K562 (cell line): Measurements from ENCODE around the gene TMEM154. TPM values are rescaled to one million over a fixed set of nuclear protein-coding genes. Genes with fewer than 3 reads are reported as not detected.

Source experiments
- CSDE1 ChIP-seq, 2 experiments: fragments of 450-650 bp; IDR thresholded peaks; 2 replicates each; pipeline ENCODE4 v1.6.1; 2016; ENCODE audit warnings: mild to moderate bottlenecking in 1 of 2
- HDAC8 ChIP-seq: fragments of 450-650 bp; IDR thresholded peaks from 2 replicates; pipeline ENCODE4 v1.6.1; 2016; ENCODE audit warnings: mild to moderate bottlenecking, missing genetic modification characterization, moderate library complexity, missing compliant biosample characterization
- KHSRP ChIP-seq: fragments of 450-650 bp; IDR thresholded peaks from 2 replicates; pipeline ENCODE4 v1.6.1; 2017
- KLF1 ChIP-seq: fragments of 450-650 bp; IDR thresholded peaks from 2 replicates; pipeline ENCODE4 v1.6.1; 2016; ENCODE audit warnings: missing genetic modification characterization, missing compliant biosample characterization
- MYBL2 ChIP-seq, 2 experiments: fragments of 450-650 bp in 1 of 2; sonication (generic) in 1 of 2; formaldehyde crosslinking in 1 of 2; IDR thresholded peaks; 2 replicates each; pipeline versions ENCODE4 v1.6.1 to v1.8.1; 2017 to 2022; ENCODE audit warnings: borderline replicate concordance in 1 of 2, inconsistent platforms in 1 of 2, low read depth in 1 of 2, mild to moderate bottlenecking in 1 of 2, missing genetic modification reagents in 1 of 2, moderate library complexity in 1 of 2
- MYC ChIP-seq, 2 experiments: fragments of 250-450 bp in 1 of 2; sonication (Bioruptor Pico) in 1 of 2; IDR thresholded peaks; 2 replicates each; pipeline versions ENCODE4 v1.5.1 to v1.6.1; 2012 to 2021; ENCODE audit warnings: low read depth in 2 of 2, borderline replicate concordance in 1 of 2, improper control_type of control experiment in 1 of 2, low read length in 1 of 2, mild to moderate bottlenecking in 1 of 2, moderate library complexity in 1 of 2
- POLR3A ChIP-seq: IDR thresholded peaks from 2 replicates; pipeline ENCODE4 v1.6.1; 2011; ENCODE audit warnings: borderline replicate concordance, mild to moderate bottlenecking, moderate library complexity; ENCODE audit not compliant: insufficient read length, insufficient read depth; ENCODE audit errors: extremely low read depth
- RBM17 ChIP-seq: fragments of 200-400 bp; formaldehyde crosslinking; IDR thresholded peaks from 2 replicates; pipeline ENCODE4 v1.6.1; 2017; ENCODE audit warnings: low read depth, mild to moderate bottlenecking, low read length, borderline replicate concordance
- SMAD4 ChIP-seq: fragments of 250-450 bp; sonication (Bioruptor Pico); conservative IDR thresholded peaks from 2 replicates; pipeline ENCODE4 v1.8.0; 2021; ENCODE audit warnings: inconsistent platforms, mild to moderate bottlenecking, moderate library complexity
- SRF ChIP-seq, 2 experiments: fragments of 250-450, 450-650 bp in 1 of 2; sonication (Bioruptor Pico) in 1 of 2; sonication (generic) in 1 of 2; formaldehyde crosslinking; IDR thresholded peaks; 2 replicates each; pipeline versions ENCODE4 v1.5.0 to v1.5.1; 2020 to 2022; ENCODE audit warnings: mild to moderate bottlenecking in 1 of 2, missing genetic modification reagents in 1 of 2
- TAF1 ChIP-seq: IDR thresholded peaks from 2 replicates; pipeline ENCODE4 v1.6.1; 2011; ENCODE audit warnings: mild to moderate bottlenecking, low read length, moderate library complexity; ENCODE audit not compliant: insufficient read depth, control insufficient read depth, severe bottlenecking; ENCODE audit errors: extremely low read depth
- ZBTB43 ChIP-seq: sonication (generic); formaldehyde crosslinking; IDR thresholded peaks from 2 replicates; pipeline ENCODE4 v1.8.0; 2023; ENCODE audit warnings: mild to moderate bottlenecking, missing genetic modification reagents
- ZNF41 ChIP-seq: fragments of 250-450 bp; sonication (Bioruptor Pico); conservative IDR thresholded peaks from 2 replicates; pipeline ENCODE4 v1.4.0; 2020; ENCODE audit warnings: mild to moderate bottlenecking
- ZNF584 ChIP-seq: fragments of 200-800 bp; sonication (Bioruptor generic); IDR thresholded peaks from 2 replicates; pipeline ENCODE4 v1.6.1; 2016; ENCODE audit warnings: low read depth, mild to moderate bottlenecking, missing genetic modification characterization, missing compliant biosample characterization
- ZNF589 ChIP-seq: fragments of 200-800 bp; sonication (Bioruptor generic); IDR thresholded peaks from 2 replicates; pipeline ENCODE4 v1.6.1; 2016; ENCODE audit warnings: low read depth, missing genetic modification characterization, missing compliant biosample characterization
- polyA plus RNA-seq, 8 experiments: library from polyadenylated mRNA; depleted of rRNA in 4 of 8; stranded (reverse) in 5 of 8; unstranded in 3 of 8; fragments of >200 nt; fragmentation: Nextera tagmentation in 2 of 8; fragmentation: Illumina TruSeq in 1 of 8; extraction: Ambion mirVana in 2 of 8; extraction: Trizol in 1 of 8; gene quantifications; 2 replicates each; pipeline versions ENCODE4 v1.2.1 to v1.2.3, GENCODE V29; 2011 to 2014; ENCODE audit warnings: inconsistent platforms in 1 of 8, missing spikeins in 1 of 8
- total RNA-seq, 7 experiments: library from RNA; depleted of rRNA in 6 of 7; stranded (reverse); fragments of >200 nt in 6 of 7; fragmentation: Illumina TruSeq in 2 of 7; extraction: Trizol in 2 of 7; gene quantifications; 2 replicates each; pipeline versions ENCODE4 v1.2.1 to v1.2.3, GENCODE V29; 2011 to 2021; ENCODE audit warnings: low replicate concordance in 1 of 7

TMEM154 gene
- total and polyA plus RNA-seq, 9 of the 15 experiments (the other 6 are each of a cell fraction or from before 2014, with no cell fraction given) = 0.13 to 1.8 (median 0.58) TPM

- no peak for TF ChIP-seq KLF1 (tag)
- TF ChIP-seq POLR3A = no peak
- TF ChIP-seq RBM17 = no peak
- TF ChIP-seq MYBL2 (IDR thresholded peaks at IDR 0.05; ENCODE audit: low read depth) = no peak
- TF ChIP-seq MYBL2 (CRISPR knock-in tag; IDR thresholded peaks at IDR 0.05; ENCODE audit: borderline replicate concordance) = no peak
- no peak for TF ChIP-seq SRF (CRISPR knock-in tag; IDR thresholded peaks at IDR 0.05)
- TF ChIP-seq SMAD4 = no peak
- no peak for TF ChIP-seq CSDE1 (IDR thresholded peaks at IDR 0.05)
- no peak for TF ChIP-seq HDAC8 (tag)
- no peak for TF ChIP-seq TAF1
- TF ChIP-seq MYC (IDR thresholded peaks at IDR 0.05; ENCODE audit: low read depth, low read length) = no peak
- TF ChIP-seq MYC (CRISPR knock-in tag; IDR thresholded peaks at IDR 0.05; ENCODE audit: borderline replicate concordance, low read depth) = no peak
- no peak for TF ChIP-seq ZNF584
- TF ChIP-seq ZBTB43 = no peak
- TF ChIP-seq ZNF41 (CRISPR knock-in tag) = no peak
- TF ChIP-seq ZNF589 (CRISPR knock-in tag) = no peak
- no peak for TF ChIP-seq KHSRP
These were observed 5.4 kb downstream of the TMEM154 start (continued) for GRCh38 chr4:152674359-152674758.
